ENCODE measurements around the gene NAA30.

NAA30 gene

GRCh38 chr14:57413849-57414248, 23.5 kb downstream of the NAA30 start:
- Histone ChIP-seq H3K4me1 (no peaks in the 10 kb centered on the region), H3K27me3 (ENCODE audit: control insufficient read depth, insufficient read depth, low read length) (no peaks in the 10 kb centered on the region), H3K4me2 (ENCODE audit: low read length) (no peak overlapping the region), H3K9me3 (ENCODE audit: control insufficient read depth, low read length) (no peaks in the 10 kb centered on the region), H2AFZ (no peak overlapping the region), H3K4me3 (ENCODE audit: low read depth, low read length) (no peak overlapping the region), H3K27ac (no peak overlapping the region), H3K9ac (no peak overlapping the region), H3K36me3 (ENCODE audit: control insufficient read depth, insufficient read depth, low read length) (no peaks in the 10 kb centered on the region), H3K79me2 (no peaks in the 10 kb centered on the region)
- TF ChIP-seq, protein P1, sequence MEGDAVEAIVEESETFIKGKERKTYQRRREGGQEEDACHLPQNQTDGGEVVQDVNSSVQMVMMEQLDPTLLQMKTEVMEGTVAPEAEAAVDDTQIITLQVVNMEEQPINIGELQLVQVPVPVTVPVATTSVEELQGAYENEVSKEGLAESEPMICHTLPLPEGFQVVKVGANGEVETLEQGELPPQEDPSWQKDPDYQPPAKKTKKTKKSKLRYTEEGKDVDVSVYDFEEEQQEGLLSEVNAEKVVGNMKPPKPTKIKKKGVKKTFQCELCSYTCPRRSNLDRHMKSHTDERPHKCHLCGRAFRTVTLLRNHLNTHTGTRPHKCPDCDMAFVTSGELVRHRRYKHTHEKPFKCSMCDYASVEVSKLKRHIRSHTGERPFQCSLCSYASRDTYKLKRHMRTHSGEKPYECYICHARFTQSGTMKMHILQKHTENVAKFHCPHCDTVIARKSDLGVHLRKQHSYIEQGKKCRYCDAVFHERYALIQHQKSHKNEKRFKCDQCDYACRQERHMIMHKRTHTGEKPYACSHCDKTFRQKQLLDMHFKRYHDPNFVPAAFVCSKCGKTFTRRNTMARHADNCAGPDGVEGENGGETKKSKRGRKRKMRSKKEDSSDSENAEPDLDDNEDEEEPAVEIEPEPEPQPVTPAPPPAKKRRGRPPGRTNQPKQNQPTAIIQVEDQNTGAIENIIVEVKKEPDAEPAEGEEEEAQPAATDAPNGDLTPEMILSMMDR (IDR thresholded peaks at IDR 0.05) = no peak

DNA sequence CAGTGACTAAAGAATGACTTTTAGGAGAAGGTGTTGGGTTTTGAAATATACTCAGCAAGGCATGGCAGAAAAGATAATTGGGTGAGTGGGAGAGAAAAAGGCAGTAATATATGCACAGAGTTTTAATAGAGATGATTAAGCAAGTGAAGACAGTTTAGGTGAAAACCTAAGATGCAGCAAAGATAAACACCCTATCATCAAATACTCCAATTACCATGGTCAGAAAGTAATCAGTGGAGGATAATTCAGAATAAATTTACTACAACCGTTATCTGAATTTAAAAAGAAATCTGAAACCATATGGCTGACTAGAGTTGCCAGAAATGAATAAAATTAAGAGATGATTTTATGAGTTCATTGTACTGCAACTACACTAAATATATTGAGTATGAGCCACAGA, 26.8 kb downstream of the NAA30 start:
- Histone ChIP-seq H3K27me3 (ENCODE audit: control insufficient read depth, insufficient read depth, low read length) (no peaks in the 10 kb centered on the region), H3K9ac (no peak overlapping the region), H3K9me3 (ENCODE audit: control insufficient read depth, low read length) (no peaks in the 10 kb centered on the region), H3K79me2 (no peaks in the 10 kb centered on the region), H3K4me1 (no peaks in the 10 kb centered on the region), H3K36me3 (ENCODE audit: control insufficient read depth, insufficient read depth, low read length) (no peaks in the 10 kb centered on the region), H2AFZ (no peak overlapping the region), H3K4me3 (ENCODE audit: low read depth, low read length) (no peak overlapping the region), H3K27ac (no peak overlapping the region), H3K4me2 (ENCODE audit: low read length) (no peak overlapping the region)
- TF ChIP-seq, protein P1 (IDR thresholded peaks at IDR 0.05) = no peak

DNA sequence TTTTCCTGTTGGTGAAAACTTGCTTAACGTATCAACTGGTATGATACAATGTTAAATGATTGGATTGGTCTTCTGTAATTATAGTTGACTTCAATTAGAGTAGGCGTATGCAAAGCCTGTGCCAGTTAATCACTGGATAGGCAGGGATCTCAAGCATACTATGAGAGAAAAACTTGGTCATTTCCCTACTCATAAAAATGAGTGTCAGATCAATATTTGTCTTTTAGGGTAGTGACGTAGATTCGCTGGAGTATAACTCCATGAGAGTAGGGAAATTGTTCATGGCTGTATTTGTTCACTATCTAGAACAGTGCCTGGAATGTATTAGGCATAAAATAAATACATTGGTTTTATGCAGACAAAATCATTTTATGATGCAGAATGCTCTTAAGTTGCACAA, 28.6 kb downstream of the NAA30 start:
- H3K79me2 ChIP-seq = no peaks in the 10 kb centered on the region
- no peak overlapping the region for H3K9ac ChIP-seq
- H2AFZ ChIP-seq = no peak overlapping the region
- TF ChIP-seq, protein P1 (IDR thresholded peaks at IDR 0.05) = no peak
- no peak overlapping the region for H3K4me3 ChIP-seq (ENCODE audit: low read depth, low read length)
- no peaks in the 10 kb centered on the region for H3K36me3 ChIP-seq (ENCODE audit: control insufficient read depth, insufficient read depth, low read length)
- H3K9me3 ChIP-seq (ENCODE audit: control insufficient read depth, low read length) = no peaks in the 10 kb centered on the region
- H3K4me1 ChIP-seq = no peaks in the 10 kb centered on the region
- no peak overlapping the region for H3K4me2 ChIP-seq (ENCODE audit: low read length)
- H3K27ac ChIP-seq = no peak overlapping the region
- H3K27me3 ChIP-seq (ENCODE audit: control insufficient read depth, insufficient read depth, low read length) = no peaks in the 10 kb centered on the region

- Histone ChIP-seq H3K4me3 (ENCODE audit: low read depth, low read length) (no peak overlapping the region), H2AFZ (no peak overlapping the region), H3K9ac (no peak overlapping the region), H3K4me1 (no peaks in the 10 kb centered on the region), H3K9me3 (ENCODE audit: control insufficient read depth, low read length) (no peaks in the 10 kb centered on the region), H3K4me2 (ENCODE audit: low read length) (no peak overlapping the region), H3K36me3 (ENCODE audit: control insufficient read depth, insufficient read depth, low read length) (no peaks in the 10 kb centered on the region), H3K27me3 (ENCODE audit: control insufficient read depth, insufficient read depth, low read length) (no peaks in the 10 kb centered on the region), H3K79me2 (no peaks in the 10 kb centered on the region), H3K27ac (no peak overlapping the region)
- TF ChIP-seq, protein P1 (IDR thresholded peaks at IDR 0.05) = no peak
Measured at GRCh38 chr14:57420033-57420432, 29.6 kb downstream of the NAA30 start.

DNA sequence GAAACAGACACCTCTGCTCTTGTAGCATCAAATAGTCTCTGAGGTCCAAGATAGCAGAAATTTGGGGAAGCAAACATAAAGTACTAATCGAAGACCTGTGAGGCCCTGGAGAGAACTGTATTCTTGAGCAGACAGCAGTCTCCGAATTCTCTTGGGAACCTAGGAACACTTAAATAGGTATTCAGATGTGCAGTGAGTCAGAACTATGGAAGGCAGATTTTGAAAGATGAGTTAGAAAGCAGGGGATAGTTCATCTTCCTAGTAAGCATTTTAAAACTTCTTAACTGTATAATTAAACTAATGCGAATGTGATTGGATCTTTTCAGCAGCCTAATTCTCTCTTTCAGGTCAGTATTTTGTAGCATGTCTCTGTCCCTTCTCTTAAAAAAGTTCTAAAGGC, 30.6 kb downstream of the NAA30 start:
- no peaks in the 10 kb centered on the region for H3K79me2 ChIP-seq
- H2AFZ ChIP-seq = no peak overlapping the region
- TF ChIP-seq, protein P1 (IDR thresholded peaks at IDR 0.05) = no peak
- H3K9me3 ChIP-seq (ENCODE audit: control insufficient read depth, low read length) = no peaks in the 10 kb centered on the region
- no peaks in the 10 kb centered on the region for H3K36me3 ChIP-seq (ENCODE audit: control insufficient read depth, insufficient read depth, low read length)
- no peak overlapping the region for H3K9ac ChIP-seq
- no peaks in the 10 kb centered on the region for H3K4me1 ChIP-seq
- no peak overlapping the region for H3K27ac ChIP-seq
- H3K27me3 ChIP-seq (ENCODE audit: control insufficient read depth, insufficient read depth, low read length) = no peaks in the 10 kb centered on the region
- H3K4me2 ChIP-seq (ENCODE audit: low read length) = no peak overlapping the region
- H3K4me3 ChIP-seq (ENCODE audit: low read depth, low read length) = no peak overlapping the region

Data from parathyroid adenoma (tissue), 2 donors.